GM19025 (cell line): ENCODE results near the gene INAFM1.
A peak's percentile ranks its signal among the peaks of the same experiment; 100 is the strongest.
"Not testable (repeated sequence)": the region's sequence is repeated elsewhere in the genome, so short reads cannot be mapped to it uniquely, and the experiment has no call there.

Source experiments
- ATAC-seq: cut with Tn5 transposase; IDR thresholded peaks from one replicate; pipeline ENCODE4 v1.9.1; 2021; ENCODE audit warnings: mild to moderate bottlenecking, low read depth, moderate library complexity; ENCODE audit not compliant: unreplicated experiment

Gene INAFM1

GRCh38 chr19:47240996-47241918 lies 33.4 kb upstream of the INAFM1 start:
- ATAC-seq, result no peak

- no peak for ATAC-seq
Measured at GRCh38 chr19:47241919-47242577, 32.6 kb upstream of the INAFM1 start.

DNA sequence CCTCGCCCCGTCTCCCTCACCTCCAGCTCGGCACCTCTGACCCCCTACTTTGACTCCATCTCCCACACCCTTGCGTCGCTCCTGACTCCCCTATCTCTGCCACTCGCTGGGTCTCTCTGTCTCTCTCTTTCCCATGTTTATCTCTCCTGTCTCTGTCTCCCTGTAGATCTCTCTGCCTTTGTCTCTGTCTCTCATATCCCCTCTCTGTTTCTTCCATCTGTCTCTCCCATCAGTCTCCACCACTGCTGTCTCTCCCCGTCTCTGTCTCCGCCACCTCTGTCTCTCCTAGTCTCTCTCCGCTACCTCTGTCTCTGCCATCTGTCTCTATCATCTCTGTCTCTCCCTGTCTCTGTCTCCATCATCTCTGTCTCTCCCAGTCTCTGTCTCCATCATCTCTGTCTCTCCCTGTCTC lies 31.3 kb upstream of the INAFM1 start:
- ATAC-seq, result no peak

DNA sequence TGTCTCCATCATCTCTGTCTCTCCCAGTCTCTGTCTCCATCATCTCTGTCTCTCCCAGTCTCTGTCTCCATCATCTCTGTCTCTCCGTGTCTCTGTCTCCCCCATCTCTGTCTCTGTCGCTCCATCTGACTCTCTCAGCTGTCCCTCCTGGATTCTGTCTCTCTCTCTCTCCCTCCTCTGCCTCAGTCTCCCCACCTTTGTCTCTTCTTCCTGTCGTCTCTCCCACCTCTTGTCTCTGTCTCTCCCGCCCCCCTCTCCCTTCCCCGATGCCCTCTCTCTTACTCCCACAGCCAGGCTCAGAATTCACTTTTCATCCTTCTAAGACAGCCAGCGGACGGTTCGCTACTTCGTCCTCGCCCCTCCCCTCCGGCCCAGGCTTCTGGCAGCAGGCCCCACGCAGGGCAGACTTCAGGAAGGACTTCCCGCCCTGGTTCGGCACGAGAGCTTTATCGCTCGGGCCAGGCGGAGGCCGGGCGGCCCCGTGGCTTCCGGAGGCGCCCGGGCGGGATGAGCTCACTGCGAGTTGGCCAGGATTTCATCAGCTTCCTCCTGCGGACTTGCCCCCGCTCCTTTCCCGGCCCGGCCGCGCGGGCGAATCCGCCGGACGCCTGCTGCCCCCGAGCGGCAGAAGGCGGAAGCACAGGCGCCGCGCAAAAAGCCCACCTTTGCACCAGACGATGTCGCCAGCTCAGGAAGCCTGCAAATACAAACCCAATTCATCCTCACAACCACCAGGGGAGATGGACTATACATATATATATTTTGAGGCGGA lies 30.7 kb upstream of the INAFM1 start:
- peak; percentile 73 for ATAC-seq

DNA sequence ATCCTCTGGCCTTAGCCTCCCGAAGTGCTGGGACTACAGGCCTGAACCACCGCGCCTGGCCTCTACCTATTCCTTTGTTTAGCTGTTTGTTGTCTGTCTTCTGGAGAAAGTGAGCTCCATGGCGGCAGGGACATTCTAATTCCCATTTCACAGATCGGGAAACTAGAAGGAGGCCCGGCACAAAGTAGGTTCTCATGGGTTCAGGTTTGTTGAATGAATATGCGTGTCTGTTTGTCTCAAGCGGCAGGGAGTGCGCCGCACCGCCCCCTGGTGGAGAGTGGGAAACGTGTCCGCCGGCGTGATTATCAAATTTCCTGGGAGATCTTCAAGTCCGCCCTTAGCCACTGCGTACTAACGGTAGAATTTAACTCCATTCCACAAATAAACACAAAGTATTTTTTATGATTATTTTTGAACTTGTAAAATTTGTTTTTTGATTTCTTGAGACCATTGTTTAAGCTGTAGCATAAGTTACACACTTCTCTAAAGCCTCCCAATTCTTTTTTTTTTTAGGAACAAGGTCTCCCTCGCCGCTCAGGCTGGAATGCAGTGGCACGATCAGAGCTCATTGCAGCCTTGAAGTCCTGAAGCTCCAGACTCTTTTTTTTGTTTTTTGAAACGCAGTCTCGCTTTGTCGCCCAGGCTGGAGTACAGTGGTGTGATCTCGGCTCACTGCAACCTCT lies 27.2 kb upstream of the INAFM1 start:
- ATAC-seq, result no peak

GRCh38 chr19:47253016-47253415 lies 21.7 kb upstream of the INAFM1 start:
- ATAC-seq, result not testable (repeated sequence)

DNA sequence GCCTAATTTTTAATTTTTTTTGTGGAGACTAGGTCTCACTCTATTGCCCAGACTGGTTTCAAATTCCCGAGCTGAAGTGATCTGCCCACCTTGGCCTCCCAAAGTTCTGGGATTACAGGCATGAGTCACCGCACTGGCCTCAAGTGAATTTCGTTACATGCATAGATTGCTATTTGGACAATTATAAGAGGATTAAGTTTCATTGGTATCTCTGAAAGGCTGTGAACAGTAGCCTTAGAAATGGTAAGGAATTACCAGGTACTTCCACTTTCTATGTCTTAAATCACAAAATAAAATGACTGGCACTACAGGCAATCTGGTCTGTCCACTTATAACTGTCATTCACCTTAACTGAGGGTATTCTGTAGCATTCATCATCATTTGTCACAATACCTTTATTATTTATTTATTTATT lies 21.2 kb upstream of the INAFM1 start:
- ATAC-seq, result no peak

GRCh38 chr19:47253970-47254369 lies 20.7 kb upstream of the INAFM1 start:
- ATAC-seq, result no peak

- peak; percentile 46 for ATAC-seq
Measured at GRCh38 chr19:47255879-47256692, 18.6 kb upstream of the INAFM1 start, which contains the start of gene CCDC9. TSS of gene CCDC9 (plus strand) at chr19:47256525. CDS start at chr19:47258401, 1,876 bp downstream.

GRCh38 chr19:47256693-47257410 lies 17.8 kb upstream of the INAFM1 start:
- peak; percentile 63 for ATAC-seq

GRCh38 chr19:47257411-47258169 lies 17.1 kb upstream of the INAFM1 start:
- ATAC-seq, result no peak

GRCh38 chr19:47258434-47258833 lies 16.3 kb upstream of the INAFM1 start:
- ATAC-seq, result no peak

- no peak for ATAC-seq
Measured at GRCh38 chr19:47258895-47259555, 15.7 kb upstream of the INAFM1 start.

- ATAC-seq, result no peak
Measured at GRCh38 chr19:47260476-47260875, 14.2 kb upstream of the INAFM1 start.

GRCh38 chr19:47261946-47262793 lies 12.5 kb upstream of the INAFM1 start:
- peak; percentile 81 for ATAC-seq

DNA sequence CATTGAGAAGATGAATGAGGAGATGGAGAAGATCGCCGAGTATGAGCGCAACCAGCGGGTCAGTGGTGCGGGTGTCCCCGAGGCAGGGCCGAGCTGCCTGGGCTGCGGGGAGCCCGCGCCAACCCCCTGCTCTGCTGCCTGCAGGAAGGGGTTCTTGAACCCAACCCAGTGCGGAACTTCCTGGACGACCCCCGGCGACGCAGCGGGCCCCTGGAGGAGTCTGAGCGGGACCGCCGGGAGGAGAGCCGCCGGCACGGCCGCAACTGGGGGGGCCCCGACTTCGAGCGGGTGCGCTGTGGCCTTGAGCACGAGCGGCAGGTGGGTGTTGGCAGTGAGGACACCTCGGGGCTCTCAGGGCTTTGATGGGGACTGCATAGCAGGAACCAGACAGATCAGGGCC lies 10.1 kb upstream of the INAFM1 start:
- ATAC-seq, result no peak
